H1 (cell line): ENCODE results near the gene ESYT1. TPM values are rescaled to one million over a fixed set of nuclear protein-coding genes. Genes with fewer than 3 reads are reported as not detected.
A peak's percentile ranks its signal among the peaks of the same experiment; 100 is the strongest.

Experiments used
- CTCF ChIA-PET: fragments of 300-600 bp; sonication (Branson Sonifier 250); formaldehyde crosslinking; loops from one replicate; lab custom pipeline; 2021; ENCODE audit not compliant: partially characterized antibody; lab: Charles Lee
- POLR2A ChIA-PET: fragments of 300-600 bp; sonication (Branson Sonifier 250); formaldehyde crosslinking; loops from one replicate; lab custom pipeline; 2021; ENCODE audit warnings: inconsistent platforms; ENCODE audit not compliant: partially characterized antibody; lab: Charles Lee
- DNase-seq, 2 experiments: peaks; one replicate each; pipeline versions ENCODE4 v3.0.0 to v3.0.0-alpha.2; 2010 to 2022; ENCODE audit warnings: low spot score in 2 of 2, low read depth in 1 of 2, mixed read lengths in 1 of 2
- FAIRE-seq: peaks from 2 replicates; lab custom pipeline; 2011; peaks lifted over from hg19 to GRCh38; lab: Jason Lieb, UNC
- H2AFZ ChIP-seq: 2 replicates; pipeline ENCODE4 v1.8.1; 2012; ENCODE audit warnings: low read length, inconsistent platforms
- H2AK5ac ChIP-seq: 2 replicates; pipeline ENCODE4 v1.6.1; 2013; ENCODE audit warnings: low read depth, low read length
- H2BK120ac ChIP-seq: replicated peaks from 2 replicates; pipeline ENCODE3; 2013; ENCODE audit warnings: low read depth, low read length, inconsistent platforms
- H2BK12ac ChIP-seq: 2 replicates; pipeline ENCODE4 v1.6.1; 2013; ENCODE audit warnings: low read depth, low read length
- H2BK15ac ChIP-seq: 2 replicates; pipeline ENCODE4 v1.6.1; 2013; ENCODE audit warnings: low read length
- H2BK20ac ChIP-seq: 2 replicates; pipeline ENCODE4 v1.6.1; 2013; ENCODE audit warnings: low read length
- H2BK5ac ChIP-seq: 2 replicates; pipeline ENCODE4 v1.6.1; 2013; ENCODE audit warnings: low read depth, low read length
- H3K14ac ChIP-seq: 2 replicates; pipeline ENCODE4 v1.6.1; 2013; ENCODE audit warnings: inconsistent platforms; ENCODE audit not compliant: insufficient read length
- H3K18ac ChIP-seq: 2 replicates; pipeline ENCODE4 v1.6.1; 2013; ENCODE audit warnings: low read length; ENCODE audit errors: extremely low read depth
- H3K23ac ChIP-seq: 2 replicates; pipeline ENCODE4 v1.6.1; 2013; ENCODE audit warnings: inconsistent platforms; ENCODE audit not compliant: insufficient read length
- H3K23me2 ChIP-seq: 2 replicates; pipeline ENCODE4 v1.6.1; 2013; ENCODE audit warnings: low read depth, low read length
- H3K27ac ChIP-seq: 2 replicates; pipeline ENCODE4 v1.6.1; 2011; ENCODE audit warnings: low read depth, low read length, inconsistent platforms
- H3K27me3 ChIP-seq, 4 experiments: replicated peaks in 1 of 4; 1 replicate in 1 of 4; 2 replicates in 3 of 4; pipeline versions ENCODE4 v1.6.1 to v1.8.1; 2011 to 2013; ENCODE audit warnings: low read length in 3 of 4, mild to moderate bottlenecking in 3 of 4, inconsistent platforms in 2 of 4, mixed read lengths in 2 of 4, moderate library complexity in 1 of 4; ENCODE audit not compliant: control insufficient read depth in 3 of 4, insufficient read depth in 3 of 4; ENCODE audit errors: extremely low read depth in 1 of 4
- H3K36me3 ChIP-seq, 4 experiments: 2 replicates each; pipeline versions ENCODE4 v1.6.1 to v1.8.1; 2011 to 2013; ENCODE audit warnings: mild to moderate bottlenecking in 4 of 4, low read length in 3 of 4, moderate library complexity in 2 of 4, control low read depth in 1 of 4, inconsistent platforms in 1 of 4; ENCODE audit not compliant: insufficient read depth in 4 of 4, control insufficient read depth in 2 of 4
- H3K4ac ChIP-seq: replicated peaks from 2 replicates; pipeline ENCODE3; 2013; ENCODE audit warnings: low read length, low read depth, mixed read lengths, inconsistent platforms; ENCODE audit not compliant: insufficient read length
- H3K4me1 ChIP-seq, 4 experiments: replicated peaks in 1 of 4; 1 replicate in 1 of 4; 2 replicates in 3 of 4; pipeline versions ENCODE4 v1.6.1 to v1.8.1; 2011 to 2013; ENCODE audit warnings: low read length in 3 of 4, inconsistent platforms in 2 of 4, mixed read lengths in 1 of 4; ENCODE audit not compliant: insufficient read depth in 4 of 4, control insufficient read depth in 3 of 4
- H3K4me2 ChIP-seq, 2 experiments: 2 replicates each; pipeline versions ENCODE4 v1.6.1 to v1.8.1; 2011 to 2013; ENCODE audit warnings: low read depth in 2 of 2, low read length in 2 of 2, control low read depth in 1 of 2, inconsistent platforms in 1 of 2, mild to moderate bottlenecking in 1 of 2; ENCODE audit not compliant: insufficient read depth in 1 of 2
- H3K4me3 ChIP-seq, 4 experiments: fragments of 200-600, 300-600 bp in 1 of 4; sonication (generic), shearing (Covaris generic), sonication (Bioruptor Twin) in 1 of 4; 2 replicates each; pipeline versions ENCODE4 v1.5.1 to v1.8.1; 2011 to 2016; ENCODE audit warnings: low read length in 4 of 4, low read depth in 3 of 4, control low read depth in 2 of 4, inconsistent platforms in 2 of 4, mild to moderate bottlenecking in 2 of 4, mixed read lengths in 1 of 4, moderate library complexity in 1 of 4; ENCODE audit not compliant: insufficient read depth in 2 of 4; ENCODE audit errors: extremely low read depth in 1 of 4
- H3K56ac ChIP-seq: replicated peaks from 2 replicates; pipeline ENCODE3; 2013; ENCODE audit warnings: low read depth, mild to moderate bottlenecking, mixed read lengths, low read length, inconsistent platforms; ENCODE audit not compliant: insufficient read length
- H3K79me1 ChIP-seq: 2 replicates; pipeline ENCODE4 v1.6.1; 2013; ENCODE audit warnings: low read depth, low read length, control low read depth
- H3K79me2 ChIP-seq, 2 experiments: 2 replicates each; pipeline versions ENCODE4 v1.6.1 to v1.8.1; 2012 to 2013; ENCODE audit warnings: low read length in 2 of 2, mild to moderate bottlenecking in 2 of 2, inconsistent platforms in 1 of 2; ENCODE audit not compliant: insufficient read depth in 2 of 2, control insufficient read depth in 1 of 2
- H3K9ac ChIP-seq, 4 experiments: replicated peaks in 1 of 4; 1 replicate in 1 of 4; 2 replicates in 3 of 4; pipeline versions ENCODE4 v1.6.1 to v1.8.1; 2011 to 2013; ENCODE audit warnings: low read depth in 3 of 4, low read length in 3 of 4, control low read depth in 2 of 4, mild to moderate bottlenecking in 2 of 4, moderate library complexity in 2 of 4, inconsistent platforms in 1 of 4; ENCODE audit errors: extremely low read depth in 1 of 4
- H3K9me3 ChIP-seq, 2 experiments: 2 replicates each; pipeline versions ENCODE4 v1.6.1 to v1.8.1; 2012 to 2013; ENCODE audit warnings: mild to moderate bottlenecking in 2 of 2, moderate library complexity in 2 of 2, control low read depth in 1 of 2, inconsistent platforms in 1 of 2, low read depth in 1 of 2, low read length in 1 of 2, mixed read lengths in 1 of 2; ENCODE audit not compliant: insufficient read depth in 2 of 2
- H4K20me1 ChIP-seq, 2 experiments: replicated peaks in 1 of 2; 2 replicates each; pipeline versions ENCODE3 to v1.8.1; 2011 to 2013; ENCODE audit warnings: inconsistent platforms in 2 of 2, low read length in 2 of 2, mild to moderate bottlenecking in 1 of 2; ENCODE audit not compliant: insufficient read depth in 2 of 2, control insufficient read depth in 1 of 2
- H4K5ac ChIP-seq: 2 replicates; pipeline ENCODE4 v1.6.1; 2013; ENCODE audit warnings: low read length, low read depth, mixed read lengths, inconsistent platforms; ENCODE audit not compliant: insufficient read length
- H4K8ac ChIP-seq: 2 replicates; pipeline ENCODE4 v1.8.0; 2013; ENCODE audit warnings: mild to moderate bottlenecking, moderate library complexity, low read length, inconsistent platforms; ENCODE audit not compliant: insufficient read depth; ENCODE audit errors: extremely low read depth
- H4K91ac ChIP-seq: replicated peaks from 2 replicates; pipeline ENCODE3; 2013; ENCODE audit warnings: low read length, mixed read lengths, inconsistent platforms; ENCODE audit not compliant: insufficient read length
- BRCA1 ChIP-seq: IDR thresholded peaks from 2 replicates; pipeline ENCODE4 v1.6.1; 2012; ENCODE audit warnings: low read depth, low read length, improper control_type of control experiment
- CBX8 ChIP-seq: fragments of 300-800, 300-1000 bp; sonication (generic); IDR thresholded peaks from 2 replicates; pipeline ENCODE4 v1.7.1; 2016; ENCODE audit warnings: low read depth, low read length, borderline replicate concordance
- CHD1 ChIP-seq: IDR thresholded peaks from 2 replicates; pipeline ENCODE4 v1.6.1; 2012; ENCODE audit warnings: low read depth, low read length, improper control_type of control experiment
- CREB1 ChIP-seq: IDR thresholded peaks from 2 replicates; pipeline ENCODE4 v1.6.1; 2012; ENCODE audit warnings: inconsistent platforms
- HDAC6 ChIP-seq: IDR thresholded peaks from one replicate; pipeline ENCODE4 v1.7.1; 2012; ENCODE audit warnings: low read depth, mild to moderate bottlenecking, inconsistent platforms, low read length, moderate library complexity
- SAP30 ChIP-seq: fragments of 300-600 bp; sonication (generic); IDR thresholded peaks from 2 replicates; pipeline ENCODE4 v1.7.1; 2012; ENCODE audit warnings: low read length, moderate library complexity, mild to moderate bottlenecking, inconsistent platforms; ENCODE audit not compliant: insufficient read depth, insufficient replicate concordance
- SIX5 ChIP-seq: IDR thresholded peaks from 2 replicates; pipeline ENCODE4 v1.6.1; 2011; ENCODE audit warnings: mild to moderate bottlenecking, low read depth, low read length
- SP1 ChIP-seq: IDR thresholded peaks from 2 replicates; pipeline ENCODE4 v1.6.1; 2011; ENCODE audit warnings: low read depth, low read length
- TBP ChIP-seq: IDR thresholded peaks from 2 replicates; pipeline ENCODE4 v1.6.1; 2011; ENCODE audit warnings: low read depth, low read length, improper control_type of control experiment
- YY1 ChIP-seq: IDR thresholded peaks from 2 replicates; pipeline ENCODE4 v1.6.1; 2011; ENCODE audit warnings: low read depth, mild to moderate bottlenecking, low read length
- WGBS, 2 experiments: shearing (Covaris generic) in 1 of 2; methylation state at CpG; one replicate each; pipeline versions ENCODE4 v1.1.6 to v1.1.7; 2013 to 2015; ENCODE audit warnings: low lambda C conversion rate in 2 of 2, mixed read lengths in 2 of 2, inconsistent platforms in 1 of 2, low coverage in 1 of 2, missing lambda C conversion rate in 1 of 2; ENCODE audit not compliant: insufficient replicate concordance in 2 of 2, insufficient coverage in 1 of 2, insufficient read length in 1 of 2; ENCODE audit errors: extremely low coverage in 1 of 2, missing lambda C conversion rate in 1 of 2; 5-methylcytosine and 5-hydroxymethylcytosine counted together
- polyA plus RNA-seq, 7 experiments: library from polyadenylated mRNA; depleted of rRNA in 3 of 7; stranded (reverse) in 5 of 7; unstranded in 2 of 7; fragments of >200 nt in 5 of 7; fragments of 200-250 nt in 2 of 7; gene quantifications; 1 replicate in 5 of 7; 2 replicates in 1 of 7; 4 replicates in 1 of 7; pipeline versions ENCODE4 v1.2.1 to v1.2.3, GENCODE V29; 2011 to 2013; ENCODE audit warnings: missing spikeins in 2 of 7, mixed read lengths in 2 of 7
- total RNA-seq: library from RNA; stranded (reverse); fragmentation: NEBNext Ultra II Directional; extraction: Animal tissue kit (Norgen Biotek cat#: 25700); gene quantifications from 2 replicates; pipeline ENCODE4 v1.2.1, GENCODE V29; 2021
- TF ChIP-seq, protein P1 (sequence below): IDR thresholded peaks from 2 replicates; pipeline ENCODE4 v1.6.1; 2011; ENCODE audit warnings: low read length, improper control_type of control experiment

Gene ESYT1
- total and polyA plus RNA-seq, 2 of the 8 experiments (the other 6 are each of a cell fraction or from before 2014, with no cell fraction given): 86.9 to 165 TPM

GRCh38 chr12:56151672-56152131, 23.6 kb downstream of the ESYT1 start:
- H2BK20ac ChIP-seq: no peak overlapping the region
- peaks cover 0 to 10% (median 8%) of the 10 kb centered on the region in 4 experiments; a peak in 5 of 7 replicates for H3K4me1 ChIP-seq
- no peaks in the 10 kb centered on the region for H3K9me3 ChIP-seq
- H4K5ac ChIP-seq: peak overlapping the region; percentile 53
- H2BK5ac ChIP-seq: 0 out of 2 replicates have a peak overlapping the region, but pooled peaks have one; percentile 44
- H3K18ac ChIP-seq: peak overlapping the region; percentile 81
- no peak overlapping the region for H4K91ac ChIP-seq
- no peak overlapping the region for H3K4ac ChIP-seq
- POLR2A ChIA-PET: interaction anchor here (0.7 to 5.9 kb wide), 16 partner anchors 9 to 960 kb away, joined by 3 to 43 read pairs (median 7); partner anchors contain the start of genes ESYT1, PA2G4, RNF41 and RPL41
- H3K27me3 ChIP-seq: no peaks in the 10 kb centered on the region; a peak in 1 of 7 replicates
- no peak overlapping the region for H2BK12ac ChIP-seq
- H3K14ac ChIP-seq: no peak overlapping the region
- H3K56ac ChIP-seq: peak overlapping the region; percentile 47
- FAIRE-seq: no peak
- 0 out of 2 replicates have a peak overlapping the region, but pooled peaks have one; percentile 5 for H2AFZ ChIP-seq
- no peak overlapping the region for H3K23ac ChIP-seq
- H3K23me2 ChIP-seq: peaks cover 5% of the 10 kb centered on the region
- H3K4me3 ChIP-seq: peak overlapping the region; percentile 66 to 84 (median 82)
- CTCF ChIA-PET: interaction anchor here (0.9 to 3.9 kb wide), 9 partner anchors 10 to 55 kb away, joined by 3 to 22 read pairs (median 4); partner anchors contain the start of genes ESYT1 and ZC3H10
- H3K79me2 ChIP-seq: peaks cover 0 to 6% of the 10 kb centered on the region in 2 experiments; a peak in 1 of 4 replicates
- peak in 1 of 2 experiments; percentile 77 for DNase-seq
- H4K8ac ChIP-seq: peak overlapping the region; percentile 7; the same call in 1 of the 2 replicates
- H3K36me3 ChIP-seq: peaks cover 3 to 13% (median 4%) of the 10 kb centered on the region in 4 experiments; a peak in 6 of 8 replicates
- H3K79me1 ChIP-seq: 0 out of 2 replicates have a peak, but pooled peaks cover 2% of the 10 kb centered on the region
- H3K4me2 ChIP-seq: peak overlapping the region; percentile 67 to 70
- H2BK15ac ChIP-seq: 0 out of 2 replicates have a peak overlapping the region, but pooled peaks have one; percentile 46
- H4K20me1 ChIP-seq: no peaks in the 10 kb centered on the region
- no peak overlapping the region for H2BK120ac ChIP-seq
- WGBS, 2 experiments: 17% methylated on average over 12 of the region's 12 CpGs; no CpG with 5 or more reads in 1 of the 2 experiments
- no peak overlapping the region; the same call in 1 of the 2 replicates for H2AK5ac ChIP-seq
- H3K27ac ChIP-seq: no peak overlapping the region
- peak overlapping the region in 3 of 4 experiments; percentile 55 to 69 (median 57); a peak in 6 of 7 replicates for H3K9ac ChIP-seq
- TF ChIP-seq, protein P1, sequence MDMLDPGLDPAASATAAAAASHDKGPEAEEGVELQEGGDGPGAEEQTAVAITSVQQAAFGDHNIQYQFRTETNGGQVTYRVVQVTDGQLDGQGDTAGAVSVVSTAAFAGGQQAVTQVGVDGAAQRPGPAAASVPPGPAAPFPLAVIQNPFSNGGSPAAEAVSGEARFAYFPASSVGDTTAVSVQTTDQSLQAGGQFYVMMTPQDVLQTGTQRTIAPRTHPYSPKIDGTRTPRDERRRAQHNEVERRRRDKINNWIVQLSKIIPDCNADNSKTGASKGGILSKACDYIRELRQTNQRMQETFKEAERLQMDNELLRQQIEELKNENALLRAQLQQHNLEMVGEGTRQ: no peak
- no peak for TF ChIP-seq YY1
- TF ChIP-seq CHD1: no peak
- TF ChIP-seq BRCA1: no peak
- TF ChIP-seq SP1: 0 out of 2 replicates have a peak, but pooled peaks have one; percentile 7
- TF ChIP-seq SIX5: no peak
- no peak for TF ChIP-seq CBX8
- no peak for TF ChIP-seq HDAC6
- TF ChIP-seq TBP: peak; percentile 26; the same call in 1 of the 2 replicates
- TF ChIP-seq CREB1: no peak
- TF ChIP-seq SAP30: peak; percentile 35
